Measurements from ENCODE around the gene THSD7A. TPM values are rescaled to one million over a fixed set of nuclear protein-coding genes. Genes with fewer than 3 reads are reported as not detected.

THSD7A gene
- total and polyA plus RNA-seq, 11 donors = 0.11 to 5.2 (median 1.1) TPM

- Histone ChIP-seq H3K27ac (no peak overlapping the region), H3K27me3 (no peaks in the 10 kb centered on the region), H3K4me1 (no peaks in the 10 kb centered on the region), H3K36me3 (no peaks in the 10 kb centered on the region), H3K4me3 (no peak overlapping the region), H3K9me3 (peaks cover 0 to 81% (median 25%) of the 10 kb centered on the region in 12 donors)
- DNase-seq (no peak), ATAC-seq (no peak)
- intact Hi-C loops (cut with DNase I) = no loop called here
- WGBS, 4 donors = 81 to 88% (median 86%) methylated on average over 3 of the region's 3 CpGs
- TF ChIP-seq CTCF (IDR thresholded peaks at IDR 0.05) (no peak), POLR2A (IDR thresholded peaks at IDR 0.05) (no peak)
These were observed 150.5 kb downstream of the THSD7A start for GRCh38 chr7:11681461-11681860.

- no peak for DNase-seq
- intact Hi-C loops (cut with DNase I) = no loop called here
- H3K9me3 ChIP-seq = peaks cover 0 to 42% (median 13%) of the 10 kb centered on the region in 12 donors
These were observed 156.8 kb downstream of the THSD7A start for GRCh38 chr7:11675163-11675562.

GRCh38 chr7:11668727-11669126, 163.3 kb downstream of the THSD7A start:
- Histone ChIP-seq H3K36me3 (no peaks in the 10 kb centered on the region), H3K27ac (no peak overlapping the region), H3K27me3 (no peaks in the 10 kb centered on the region), H3K4me1 (no peaks in the 10 kb centered on the region), H3K4me3 (no peak overlapping the region), H3K9me3 (peaks cover 0 to 4% (median 0%) of the 10 kb centered on the region in 12 donors)
- DNase-seq (no peak), ATAC-seq (no peak)
- 47 to 66% (median 54%) methylated on average over 4 of the region's 4 CpGs for WGBS, 4 donors
- TF ChIP-seq CTCF (IDR thresholded peaks at IDR 0.05) (no peak), POLR2A (IDR thresholded peaks at IDR 0.05) (no peak)
- intact Hi-C loops (cut with DNase I) = no loop called here

More at GRCh38 chr7:11675163-11675562, 156.8 kb downstream of the THSD7A start:
- Histone ChIP-seq H3K4me1 (no peaks in the 10 kb centered on the region), H3K4me3 (no peak overlapping the region), H3K27ac (no peak overlapping the region), H3K36me3 (no peaks in the 10 kb centered on the region), H3K27me3 (no peaks in the 10 kb centered on the region)
- 91 to 100% (median 96%) methylated on average over 2 to 5 of the region's 5 CpGs for WGBS, 4 donors
- ATAC-seq = no peak
- no peak for TF ChIP-seq POLR2A (IDR thresholded peaks at IDR 0.05)
- TF ChIP-seq CTCF (IDR thresholded peaks at IDR 0.05) = no peak

GRCh38 chr7:11667810-11668185, 164.2 kb downstream of the THSD7A start:
- intact Hi-C loops (cut with DNase I) = no loop called here
- ATAC-seq (no peak), DNase-seq (no peak)
- H3K4me3 ChIP-seq = no peak overlapping the region
- peaks cover 0 to 4% (median 0%) of the 10 kb centered on the region in 12 donors for H3K9me3 ChIP-seq
- no peaks in the 10 kb centered on the region for H3K27me3 ChIP-seq
- no peaks in the 10 kb centered on the region for H3K4me1 ChIP-seq
- no peak overlapping the region for H3K27ac ChIP-seq
- no peak for TF ChIP-seq POLR2A (IDR thresholded peaks at IDR 0.05)
- no peak for TF ChIP-seq CTCF (IDR thresholded peaks at IDR 0.05)
- H3K36me3 ChIP-seq = no peaks in the 10 kb centered on the region
- 69 to 85% (median 73%) methylated on average over 2 of the region's 2 CpGs for WGBS, 4 donors

All from heart left ventricle (tissue), 16 donors.